HCT116 (cell line): ENCODE measurements around the gene RHPN2. TPM values are rescaled to one million over a fixed set of nuclear protein-coding genes. Genes with fewer than 3 reads are reported as not detected.
A peak's percentile ranks its signal among the peaks of the same experiment; 100 is the strongest.

Experiments used
- ATAC-seq: fragments of 200-7000 bp; cut with Tn5 transposase; 2 replicates; pipeline ENCODE4 v1.9.1; 2020; ENCODE audit warnings: mild to moderate bottlenecking, moderate library complexity
- BruUV-seq: library from RNA; stranded (reverse); fragments of 400-500 nt; replicated peaks from 2 replicates; lab custom pipeline; 2021; lab: Mats Ljungman, UMichigan
- CTCF ChIA-PET: fragments of 300-600 bp; sonication (Branson Sonifier 250); formaldehyde crosslinking; loops from one replicate; lab custom pipeline; 2021; ENCODE audit warnings: antibody characterized with exemption; lab: Charles Lee
- POLR2A ChIA-PET: fragments of 300-600, 350-600 bp; sonication (Branson Sonifier 250); formaldehyde crosslinking; loops from one replicate; lab custom pipeline; 2021; ENCODE audit warnings: antibody characterized with exemption; lab: Charles Lee
- RAD21 ChIA-PET, 2 experiments: fragments of 300-600 bp; sonication (Branson Sonifier 250); formaldehyde crosslinking; loops; one replicate each; lab custom pipeline; 2023; ENCODE audit warnings: low total read pairs in 2 of 2; ENCODE audit not compliant: uncharacterized antibody in 2 of 2, unreplicated experiment in 2 of 2, low non-redundant PET in 1 of 2; lab: Charles Lee
- DNase-seq: peaks from one replicate; pipeline ENCODE4 v3.0.0-alpha.2; 2010; ENCODE audit warnings: low read depth, low spot score
- H2AFZ ChIP-seq: fragments of 200-600 bp; shearing (Covaris generic), sonication (generic); 2 replicates; pipeline ENCODE4 v1.6.1; 2017; ENCODE audit warnings: low read depth, mixed run types, mixed read lengths, antibody characterized with exemption, low read length; ENCODE audit not compliant: poor library complexity, severe bottlenecking
- H3K27ac ChIP-seq: 2 replicates; pipeline ENCODE4 v1.5.1; 2012; ENCODE audit warnings: low read depth, low read length
- H3K27me3 ChIP-seq: fragments of 200-600 bp; sonication (generic); 2 replicates; pipeline ENCODE4 v1.6.1; 2016; ENCODE audit warnings: mixed run types, low read length, mixed read lengths; ENCODE audit not compliant: insufficient read depth
- H3K36me3 ChIP-seq, 2 experiments: fragments of 200-500 bp in 1 of 2; fragments of 200-600 bp in 1 of 2; sonication (Bioruptor generic) in 1 of 2; sonication (generic) in 1 of 2; 2 replicates each; pipeline versions ENCODE4 v1.5.1 to v1.6.1; 2014 to 2016; ENCODE audit warnings: low read length in 2 of 2, inconsistent platforms in 1 of 2, mixed read lengths in 1 of 2, mixed run types in 1 of 2; ENCODE audit not compliant: insufficient read depth in 2 of 2, control insufficient read depth in 1 of 2
- H3K4me1 ChIP-seq, 2 experiments: fragments of 200-600 bp in 1 of 2; sonication (generic) in 1 of 2; 2 replicates each; pipeline versions ENCODE4 v1.5.1 to v1.6.1; 2012 to 2017; ENCODE audit warnings: low read length in 2 of 2, inconsistent platforms in 1 of 2, mild to moderate bottlenecking in 1 of 2, mixed read lengths in 1 of 2, mixed run types in 1 of 2, moderate library complexity in 1 of 2; ENCODE audit not compliant: insufficient read depth in 2 of 2, control insufficient read depth in 1 of 2
- H3K4me2 ChIP-seq: fragments of 200-600 bp; sonication (generic); 2 replicates; pipeline ENCODE4 v1.6.1; 2017; ENCODE audit warnings: mixed run types, low read length, mixed read lengths
- H3K4me3 ChIP-seq, 2 experiments: fragments of 200-600 bp in 1 of 2; sonication (generic) in 1 of 2; replicated peaks in 1 of 2; 2 replicates each; pipeline ENCODE4 v1.5.1; 2011 to 2016; ENCODE audit warnings: low read length in 2 of 2, control low read depth in 1 of 2, low read depth in 1 of 2, mild to moderate bottlenecking in 1 of 2, mixed read lengths in 1 of 2, mixed run types in 1 of 2
- H3K79me2 ChIP-seq: fragments of 200-600 bp; sonication (generic); 2 replicates; pipeline ENCODE4 v1.6.1; 2017; ENCODE audit warnings: mild to moderate bottlenecking, mixed run types, low read length, moderate library complexity, mixed read lengths; ENCODE audit not compliant: insufficient read depth
- H3K9ac ChIP-seq: fragments of 200-600 bp; sonication (generic); 2 replicates; pipeline ENCODE4 v1.6.1; 2016; ENCODE audit warnings: low read length, mixed read lengths
- H3K9me2 ChIP-seq: fragments of 200-600 bp; sonication (generic), shearing (Covaris generic); 2 replicates; pipeline ENCODE4 v1.6.1; 2017; ENCODE audit warnings: mixed run types, mild to moderate bottlenecking, moderate library complexity; ENCODE audit not compliant: insufficient read depth
- H3K9me3 ChIP-seq, 2 experiments: fragments of 200-500 bp in 1 of 2; fragments of 200-600 bp in 1 of 2; sonication (Bioruptor generic) in 1 of 2; sonication (generic) in 1 of 2; 2 replicates each; pipeline ENCODE4 v1.6.1; 2014 to 2017; ENCODE audit warnings: low read length in 2 of 2, mixed read lengths in 2 of 2, inconsistent platforms in 1 of 2, low read depth in 1 of 2, mild to moderate bottlenecking in 1 of 2, mixed run types in 1 of 2, moderate library complexity in 1 of 2; ENCODE audit not compliant: control insufficient read depth in 1 of 2, insufficient read depth in 1 of 2
- H4K20me1 ChIP-seq: fragments of 200-600 bp; sonication (generic), shearing (Covaris generic); 2 replicates; pipeline ENCODE4 v1.6.1; 2017; ENCODE audit warnings: mixed run types, mild to moderate bottlenecking, moderate library complexity; ENCODE audit not compliant: insufficient read depth
- EGR1 ChIP-seq: IDR thresholded peaks from 2 replicates; pipeline ENCODE4 v1.6.1; 2012; ENCODE audit warnings: low read depth
- EZH2phosphoT487 ChIP-seq: fragments of 200-600 bp; IDR thresholded peaks from 2 replicates; pipeline ENCODE4 v1.6.1; 2018; ENCODE audit warnings: antibody characterized with exemption, borderline replicate concordance
- FOSL1 ChIP-seq: IDR thresholded peaks from 2 replicates; pipeline ENCODE4 v1.6.1; 2012; ENCODE audit warnings: low read depth
- JUND ChIP-seq: IDR thresholded peaks from 2 replicates; pipeline ENCODE4 v1.6.1; 2012
- SIN3A ChIP-seq: IDR thresholded peaks from 2 replicates; pipeline ENCODE4 v1.6.1; 2012; ENCODE audit warnings: low read depth
- SP1 ChIP-seq: IDR thresholded peaks from 2 replicates; pipeline ENCODE4 v1.6.1; 2012; ENCODE audit warnings: low read depth
- SRF ChIP-seq: IDR thresholded peaks from 2 replicates; pipeline ENCODE4 v1.6.1; 2012; ENCODE audit warnings: low read depth
- ZFX ChIP-seq: fragments of 450-650 bp; IDR thresholded peaks from 2 replicates; pipeline ENCODE4 v1.6.1; 2017
- ZNF274 ChIP-seq: fragments of 200-500 bp; sonication (Bioruptor generic); IDR thresholded peaks from 2 replicates; pipeline ENCODE4 v1.6.1; 2014; ENCODE audit warnings: mild to moderate bottlenecking, low read depth, low read length, inconsistent platforms
- intact Hi-C: fragments of 100-400 bp; cut with micrococcal nuclease; formaldehyde crosslinking; loops from 2 replicates; pipeline ENCODE4 v1.10.0; 2022
- total RNA-seq: library from RNA; stranded (reverse); gene quantifications from one replicate; pipeline ENCODE4 v1.2.1, GENCODE V29; 2021; ENCODE audit not compliant: unreplicated experiment
- TF ChIP-seq, protein P1 (sequence below): IDR thresholded peaks from 2 replicates; pipeline ENCODE4 v1.6.1; 2011; ENCODE audit warnings: mild to moderate bottlenecking, low read length, moderate library complexity; ENCODE audit not compliant: insufficient replicate concordance; ENCODE audit errors: extremely low read depth
- TF ChIP-seq, protein P2 (sequence below): IDR thresholded peaks from 2 replicates; pipeline ENCODE4 v1.6.1; 2012
- TF ChIP-seq, protein P3 (sequence below): IDR thresholded peaks from 2 replicates; pipeline ENCODE4 v1.6.1; 2012; ENCODE audit warnings: low read depth
- TF ChIP-seq, protein P4 (sequence below): IDR thresholded peaks from 2 replicates; pipeline ENCODE4 v1.6.1; 2012

The RHPN2 gene
- total RNA-seq, 1 experiment from 2014 or later: 33.3 TPM

DNA sequence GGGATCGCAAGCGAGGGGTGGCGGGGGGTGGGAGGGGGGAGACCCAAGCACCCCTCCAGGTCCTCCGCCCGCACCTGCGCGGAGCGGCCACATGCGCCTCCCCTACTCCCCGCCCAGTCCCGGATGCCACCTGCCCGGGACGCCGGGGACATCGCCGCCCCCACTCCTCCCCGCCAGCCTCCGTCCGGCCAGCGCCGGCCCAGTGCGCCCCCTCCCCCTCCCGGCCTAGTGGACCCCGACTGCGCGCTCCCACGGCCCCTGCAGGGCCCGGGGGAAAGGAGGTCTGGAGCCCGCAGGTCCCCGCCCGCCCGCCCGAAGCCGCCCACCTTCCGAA is 263 bp downstream of the RHPN2 start:
- ChIA-PET RAD21 (interaction anchor here in 1 of 2 experiments (0.7 kb wide), 1 partner anchor 691 kb away, joined by 5 read pairs; no protein-coding TSS in a partner anchor), POLR2A (interaction anchor here (1.3 to 2.2 kb wide), 2 partner anchors 12 to 14 kb away, joined by 3 to 5 read pairs; no protein-coding TSS in a partner anchor), CTCF (no interaction called here)
- no peaks in the 10 kb centered on the region for H3K36me3 ChIP-seq
- TF ChIP-seq EZH2phosphoT487 (no peak), ZFX (0 out of 2 replicates have a peak, but pooled peaks have one; percentile 35)
- BruUV-seq: no TSS peak
- H3K79me2 ChIP-seq: peaks cover 50% of the 10 kb centered on the region
- H3K27ac ChIP-seq: peak overlapping the region; percentile 72; the same call in 1 of the 2 replicates
- peak; percentile 78 for ATAC-seq
- peaks cover 27 to 49% of the 10 kb centered on the region in 2 experiments for H3K4me1 ChIP-seq
- H3K4me3 ChIP-seq: peak overlapping the region; percentile 85 to 89
- H3K9ac ChIP-seq: peak overlapping the region; percentile 91
- H3K27me3 ChIP-seq: no peaks in the 10 kb centered on the region
- H2AFZ ChIP-seq: no peak overlapping the region
- H4K20me1 ChIP-seq: no peaks in the 10 kb centered on the region; the same call in 1 of the 2 replicates
- H3K9me2 ChIP-seq: no peaks in the 10 kb centered on the region
- H3K4me2 ChIP-seq: peak overlapping the region; percentile 95
- no peak for DNase-seq
- intact Hi-C loops: no loop called here
- H3K9me3 ChIP-seq: no peaks in the 10 kb centered on the region

- BruUV-seq: no TSS peak
- CTCF ChIA-PET: no interaction called here
- Histone ChIP-seq H3K27ac (peak overlapping the region; percentile 72), H3K4me2 (peak overlapping the region; percentile 95), H3K79me2 (peaks cover 54% of the 10 kb centered on the region), H3K36me3 (no peaks in the 10 kb centered on the region), H4K20me1 (no peaks in the 10 kb centered on the region; the same call in 1 of the 2 replicates), H3K9me2 (no peaks in the 10 kb centered on the region), H3K9ac (peak overlapping the region; percentile 91), H3K27me3 (no peaks in the 10 kb centered on the region), H3K4me3 (peak overlapping the region; percentile 85 to 89), H3K9me3 (no peaks in the 10 kb centered on the region), H2AFZ (no peak overlapping the region), H3K4me1 (peaks cover 27 to 50% of the 10 kb centered on the region in 2 experiments)
- RAD21 ChIA-PET: interaction anchor here in 1 of 2 experiments (0.7 kb wide), 1 partner anchor 690 kb away, joined by 5 read pairs; no protein-coding TSS in a partner anchor
- intact Hi-C loops: no loop called here
- DNase-seq (no peak), ATAC-seq (no peak; the same call in 1 of the 2 replicates)
- TF ChIP-seq JUND (no peak), EGR1 (no peak), FOSL1 (no peak), ZNF274 (no peak), SP1 (no peak), SIN3A (no peak), SRF (no peak)
- TF ChIP-seq, protein P1, sequence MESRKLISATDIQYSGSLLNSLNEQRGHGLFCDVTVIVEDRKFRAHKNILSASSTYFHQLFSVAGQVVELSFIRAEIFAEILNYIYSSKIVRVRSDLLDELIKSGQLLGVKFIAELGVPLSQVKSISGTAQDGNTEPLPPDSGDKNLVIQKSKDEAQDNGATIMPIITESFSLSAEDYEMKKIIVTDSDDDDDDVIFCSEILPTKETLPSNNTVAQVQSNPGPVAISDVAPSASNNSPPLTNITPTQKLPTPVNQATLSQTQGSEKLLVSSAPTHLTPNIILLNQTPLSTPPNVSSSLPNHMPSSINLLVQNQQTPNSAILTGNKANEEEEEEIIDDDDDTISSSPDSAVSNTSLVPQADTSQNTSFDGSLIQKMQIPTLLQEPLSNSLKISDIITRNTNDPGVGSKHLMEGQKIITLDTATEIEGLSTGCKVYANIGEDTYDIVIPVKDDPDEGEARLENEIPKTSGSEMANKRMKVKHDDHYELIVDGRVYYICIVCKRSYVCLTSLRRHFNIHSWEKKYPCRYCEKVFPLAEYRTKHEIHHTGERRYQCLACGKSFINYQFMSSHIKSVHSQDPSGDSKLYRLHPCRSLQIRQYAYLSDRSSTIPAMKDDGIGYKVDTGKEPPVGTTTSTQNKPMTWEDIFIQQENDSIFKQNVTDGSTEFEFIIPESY: no peak
- TF ChIP-seq, protein P2, sequence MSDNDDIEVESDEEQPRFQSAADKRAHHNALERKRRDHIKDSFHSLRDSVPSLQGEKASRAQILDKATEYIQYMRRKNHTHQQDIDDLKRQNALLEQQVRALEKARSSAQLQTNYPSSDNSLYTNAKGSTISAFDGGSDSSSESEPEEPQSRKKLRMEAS: no peak
- TF ChIP-seq, protein P3, sequence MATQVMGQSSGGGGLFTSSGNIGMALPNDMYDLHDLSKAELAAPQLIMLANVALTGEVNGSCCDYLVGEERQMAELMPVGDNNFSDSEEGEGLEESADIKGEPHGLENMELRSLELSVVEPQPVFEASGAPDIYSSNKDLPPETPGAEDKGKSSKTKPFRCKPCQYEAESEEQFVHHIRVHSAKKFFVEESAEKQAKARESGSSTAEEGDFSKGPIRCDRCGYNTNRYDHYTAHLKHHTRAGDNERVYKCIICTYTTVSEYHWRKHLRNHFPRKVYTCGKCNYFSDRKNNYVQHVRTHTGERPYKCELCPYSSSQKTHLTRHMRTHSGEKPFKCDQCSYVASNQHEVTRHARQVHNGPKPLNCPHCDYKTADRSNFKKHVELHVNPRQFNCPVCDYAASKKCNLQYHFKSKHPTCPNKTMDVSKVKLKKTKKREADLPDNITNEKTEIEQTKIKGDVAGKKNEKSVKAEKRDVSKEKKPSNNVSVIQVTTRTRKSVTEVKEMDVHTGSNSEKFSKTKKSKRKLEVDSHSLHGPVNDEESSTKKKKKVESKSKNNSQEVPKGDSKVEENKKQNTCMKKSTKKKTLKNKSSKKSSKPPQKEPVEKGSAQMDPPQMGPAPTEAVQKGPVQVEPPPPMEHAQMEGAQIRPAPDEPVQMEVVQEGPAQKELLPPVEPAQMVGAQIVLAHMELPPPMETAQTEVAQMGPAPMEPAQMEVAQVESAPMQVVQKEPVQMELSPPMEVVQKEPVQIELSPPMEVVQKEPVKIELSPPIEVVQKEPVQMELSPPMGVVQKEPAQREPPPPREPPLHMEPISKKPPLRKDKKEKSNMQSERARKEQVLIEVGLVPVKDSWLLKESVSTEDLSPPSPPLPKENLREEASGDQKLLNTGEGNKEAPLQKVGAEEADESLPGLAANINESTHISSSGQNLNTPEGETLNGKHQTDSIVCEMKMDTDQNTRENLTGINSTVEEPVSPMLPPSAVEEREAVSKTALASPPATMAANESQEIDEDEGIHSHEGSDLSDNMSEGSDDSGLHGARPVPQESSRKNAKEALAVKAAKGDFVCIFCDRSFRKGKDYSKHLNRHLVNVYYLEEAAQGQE: no peak
- TF ChIP-seq, protein P4, sequence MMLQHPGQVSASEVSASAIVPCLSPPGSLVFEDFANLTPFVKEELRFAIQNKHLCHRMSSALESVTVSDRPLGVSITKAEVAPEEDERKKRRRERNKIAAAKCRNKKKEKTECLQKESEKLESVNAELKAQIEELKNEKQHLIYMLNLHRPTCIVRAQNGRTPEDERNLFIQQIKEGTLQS: no peak
- POLR2A ChIA-PET: interaction anchor here (2.2 kb wide), 1 partner anchor 11 kb away, joined by 5 read pairs; no protein-coding TSS in a partner anchor
Measured at GRCh38 chr19:33063753-33064457, 783 bp downstream of the RHPN2 start.
